HEK293 (cell line): ENCODE results near the gene NFXL1.

Experiments
- CTCF ChIA-PET: fragments of 350-600 bp; formaldehyde crosslinking; extraction: SDS; loops from one replicate; lab custom pipeline; 2021; ENCODE audit warnings: antibody characterized with exemption; lab: Yijun Ruan, JAX
- POLR2A ChIA-PET: fragments of 300-600 bp; formaldehyde crosslinking; extraction: SDS; loops from one replicate; lab custom pipeline; 2020; ENCODE audit warnings: antibody characterized with exemption, inconsistent platforms; lab: Yijun Ruan, JAX
- H3K27ac ChIP-seq: fragments of 200-500 bp; sonication (Bioruptor generic); 2 replicates; pipeline ENCODE4 v1.5.1; 2014; ENCODE audit warnings: low read depth, low read length, control low read depth, inconsistent platforms; ENCODE audit errors: extremely low read depth
- H3K36me3 ChIP-seq, 2 experiments: fragments of 200-500 bp in 1 of 2; sonication (Bioruptor generic) in 1 of 2; 1 replicate in 1 of 2; 2 replicates in 1 of 2; pipeline ENCODE4 v1.5.1; 2014 to 2017; ENCODE audit warnings: inconsistent platforms in 2 of 2, low read length in 2 of 2; ENCODE audit not compliant: control insufficient read depth in 2 of 2, insufficient read depth in 1 of 2
- H3K4me1 ChIP-seq: fragments of 200-500 bp; sonication (Bioruptor generic); 2 replicates; pipeline ENCODE4 v1.5.1; 2014; ENCODE audit warnings: mild to moderate bottlenecking, low read length, inconsistent platforms; ENCODE audit not compliant: control insufficient read depth, insufficient read depth
- H3K4me3 ChIP-seq: 2 replicates; pipeline ENCODE4 v1.5.1; 2011; ENCODE audit warnings: low read depth, mild to moderate bottlenecking, control low read depth, low read length, moderate library complexity
- H3K9me3 ChIP-seq: fragments of 200-500 bp; sonication (Bioruptor generic); 2 replicates; pipeline ENCODE4 v1.5.1; 2014; ENCODE audit warnings: low read depth, low read length, inconsistent platforms; ENCODE audit not compliant: control insufficient read depth, insufficient read depth
- KLF10 ChIP-seq: fragments of 450-650 bp; IDR thresholded peaks from 2 replicates; pipeline ENCODE4 v1.5.1; 2018; ENCODE audit warnings: missing biosample characterization, mild to moderate bottlenecking, missing genetic modification characterization
- ZBTB20 ChIP-seq: fragments of 450-650 bp; formaldehyde crosslinking; IDR thresholded peaks from 2 replicates; pipeline ENCODE4 v1.5.1; 2016; ENCODE audit warnings: missing biosample characterization, missing genetic modification characterization
- ZFP37 ChIP-seq: fragments of 450-650 bp; formaldehyde crosslinking; IDR thresholded peaks from 2 replicates; pipeline ENCODE4 v1.5.1; 2016; ENCODE audit warnings: missing biosample characterization, missing genetic modification characterization
- ZNF10 ChIP-seq: fragments of 450-650 bp; formaldehyde crosslinking; IDR thresholded peaks from 2 replicates; pipeline ENCODE4 v1.5.1; 2017; ENCODE audit warnings: missing biosample characterization, missing genetic modification characterization
- ZNF121 ChIP-seq: fragments of 450-650 bp; formaldehyde crosslinking; IDR thresholded peaks from 2 replicates; pipeline ENCODE4 v1.5.1; 2016; ENCODE audit warnings: missing biosample characterization, missing genetic modification characterization
- ZNF521 ChIP-seq: fragments of 450-650 bp; formaldehyde crosslinking; IDR thresholded peaks from 2 replicates; pipeline ENCODE4 v1.5.1; 2017; ENCODE audit warnings: missing biosample characterization, mild to moderate bottlenecking, missing genetic modification characterization
- ZNF560 ChIP-seq: fragments of 450-650 bp; formaldehyde crosslinking; IDR thresholded peaks from 2 replicates; pipeline ENCODE4 v1.5.1; 2017; ENCODE audit warnings: missing biosample characterization, missing genetic modification characterization, borderline replicate concordance
- ZNF610 ChIP-seq: fragments of 450-650 bp; formaldehyde crosslinking; IDR thresholded peaks from 2 replicates; pipeline ENCODE4 v1.5.1; 2016; ENCODE audit warnings: missing biosample characterization, missing genetic modification characterization, borderline replicate concordance
- ZNF658 ChIP-seq: fragments of 450-650 bp; formaldehyde crosslinking; IDR thresholded peaks from 2 replicates; pipeline ENCODE4; 2016; ENCODE audit warnings: missing biosample characterization, missing genetic modification characterization
- ZNF677 ChIP-seq: fragments of 450-650 bp; IDR thresholded peaks from 2 replicates; pipeline ENCODE4 v1.5.0; 2018; ENCODE audit warnings: missing biosample characterization, mild to moderate bottlenecking, missing genetic modification characterization, moderate library complexity
- TF ChIP-seq, protein P1 (sequence below): fragments of 450-650 bp; formaldehyde crosslinking; IDR thresholded peaks from 2 replicates; pipeline ENCODE4 v1.5.1; 2016; ENCODE audit warnings: missing biosample characterization, missing genetic modification characterization
- TF ChIP-seq, protein P2 (sequence below): fragments of 450-650 bp; formaldehyde crosslinking; IDR thresholded peaks from 2 replicates; pipeline ENCODE4 v1.5.1; 2016; ENCODE audit warnings: missing biosample characterization, missing genetic modification characterization
- TF ChIP-seq, protein P3 (sequence below): fragments of 450-650 bp; formaldehyde crosslinking; IDR thresholded peaks from 2 replicates; pipeline ENCODE4 v1.5.1; 2016; ENCODE audit warnings: missing biosample characterization, missing genetic modification characterization, low read depth
- TF ChIP-seq, protein P4 (sequence below): fragments of 450-650 bp; formaldehyde crosslinking; IDR thresholded peaks from 2 replicates; pipeline ENCODE4 v1.5.1; 2016; ENCODE audit warnings: missing biosample characterization, missing genetic modification characterization, low read depth

NFXL1 gene

DNA sequence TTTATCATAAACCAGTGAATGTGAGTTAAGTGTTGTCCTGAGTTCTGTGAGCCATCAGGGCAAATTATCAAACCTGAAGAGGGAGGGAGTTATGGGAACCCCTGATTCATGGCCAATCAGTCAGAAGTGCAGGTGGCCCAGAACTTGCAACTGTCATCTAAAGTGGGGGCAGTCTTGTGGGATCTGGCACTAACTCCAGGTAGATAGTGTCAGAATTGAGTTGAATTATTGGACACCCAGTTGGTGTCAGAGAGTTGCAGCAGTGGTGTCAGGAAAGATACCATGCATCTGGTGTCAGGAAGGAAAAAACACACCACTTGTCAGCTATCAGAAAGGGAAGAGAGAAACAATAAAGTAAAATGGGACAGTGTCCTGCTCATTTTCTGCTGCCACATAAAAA lies 84.9 kb downstream of the NFXL1 start:
- ChIA-PET CTCF (interaction anchor here (0.6 to 0.7 kb wide), 3 partner anchors 35 to 221 kb away, joined by 3 to 4 read pairs (median 3); no protein-coding TSS in a partner anchor), POLR2A (interaction anchor here (0.6 kb wide), 1 partner anchor 34 kb away, joined by 3 read pairs; no protein-coding TSS in a partner anchor)

DNA sequence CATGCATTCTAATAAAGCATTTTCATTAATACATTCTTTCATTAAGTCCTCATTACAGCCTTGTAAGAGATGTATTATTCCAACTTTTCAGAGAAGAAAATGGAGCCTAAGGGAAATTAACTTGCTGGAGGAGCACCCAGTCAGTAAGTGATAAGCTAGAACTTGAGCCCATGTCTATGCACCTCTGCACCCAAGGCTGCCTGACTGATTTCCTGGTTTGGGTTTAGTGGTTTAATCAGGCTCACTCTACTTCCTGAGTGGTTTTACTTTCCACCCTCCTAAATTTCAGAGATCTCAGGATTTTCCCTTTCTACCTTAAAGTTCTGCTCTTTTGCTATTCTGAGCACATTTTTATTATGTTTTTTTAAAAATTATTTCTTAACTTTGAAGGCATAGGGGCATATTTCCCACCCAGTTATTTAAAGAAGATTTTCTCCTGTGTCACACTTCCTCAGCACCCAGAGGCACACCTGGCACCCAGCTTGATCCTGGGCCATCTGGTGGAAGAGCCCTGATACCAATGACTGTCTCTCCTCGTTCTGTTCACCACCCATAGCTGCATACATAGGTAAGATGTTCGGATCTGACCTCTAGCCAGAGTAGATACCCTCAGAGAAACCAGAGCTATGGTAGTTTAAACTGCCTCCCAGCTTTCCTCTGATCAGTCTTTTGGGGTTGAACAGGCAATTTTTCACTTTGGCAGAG lies 86.9 kb downstream of the NFXL1 start:
- TF ChIP-seq ZNF677 (tag by site-specific recombination) (no peak), ZNF560 (no peak), ZFP37 (tag by site-specific recombination) (no peak), KLF10 (tag by site-specific recombination) (no peak), ZBTB20 (tag by site-specific recombination) (no peak), ZNF610 (tag by site-specific recombination) (no peak), ZNF658 (tag by site-specific recombination) (no peak), ZNF10 (tag by site-specific recombination) (no peak), ZNF521 (tag by site-specific recombination) (no peak)
- TF ChIP-seq, protein P1, sequence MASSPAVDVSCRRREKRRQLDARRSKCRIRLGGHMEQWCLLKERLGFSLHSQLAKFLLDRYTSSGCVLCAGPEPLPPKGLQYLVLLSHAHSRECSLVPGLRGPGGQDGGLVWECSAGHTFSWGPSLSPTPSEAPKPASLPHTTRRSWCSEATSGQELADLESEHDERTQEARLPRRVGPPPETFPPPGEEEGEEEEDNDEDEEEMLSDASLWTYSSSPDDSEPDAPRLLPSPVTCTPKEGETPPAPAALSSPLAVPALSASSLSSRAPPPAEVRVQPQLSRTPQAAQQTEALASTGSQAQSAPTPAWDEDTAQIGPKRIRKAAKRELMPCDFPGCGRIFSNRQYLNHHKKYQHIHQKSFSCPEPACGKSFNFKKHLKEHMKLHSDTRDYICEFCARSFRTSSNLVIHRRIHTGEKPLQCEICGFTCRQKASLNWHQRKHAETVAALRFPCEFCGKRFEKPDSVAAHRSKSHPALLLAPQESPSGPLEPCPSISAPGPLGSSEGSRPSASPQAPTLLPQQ (tag by site-specific recombination): no peak
- TF ChIP-seq, protein P2, sequence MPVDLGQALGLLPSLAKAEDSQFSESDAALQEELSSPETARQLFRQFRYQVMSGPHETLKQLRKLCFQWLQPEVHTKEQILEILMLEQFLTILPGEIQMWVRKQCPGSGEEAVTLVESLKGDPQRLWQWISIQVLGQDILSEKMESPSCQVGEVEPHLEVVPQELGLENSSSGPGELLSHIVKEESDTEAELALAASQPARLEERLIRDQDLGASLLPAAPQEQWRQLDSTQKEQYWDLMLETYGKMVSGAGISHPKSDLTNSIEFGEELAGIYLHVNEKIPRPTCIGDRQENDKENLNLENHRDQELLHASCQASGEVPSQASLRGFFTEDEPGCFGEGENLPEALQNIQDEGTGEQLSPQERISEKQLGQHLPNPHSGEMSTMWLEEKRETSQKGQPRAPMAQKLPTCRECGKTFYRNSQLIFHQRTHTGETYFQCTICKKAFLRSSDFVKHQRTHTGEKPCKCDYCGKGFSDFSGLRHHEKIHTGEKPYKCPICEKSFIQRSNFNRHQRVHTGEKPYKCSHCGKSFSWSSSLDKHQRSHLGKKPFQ (tag by site-specific recombination): no peak
- TF ChIP-seq, protein P3, sequence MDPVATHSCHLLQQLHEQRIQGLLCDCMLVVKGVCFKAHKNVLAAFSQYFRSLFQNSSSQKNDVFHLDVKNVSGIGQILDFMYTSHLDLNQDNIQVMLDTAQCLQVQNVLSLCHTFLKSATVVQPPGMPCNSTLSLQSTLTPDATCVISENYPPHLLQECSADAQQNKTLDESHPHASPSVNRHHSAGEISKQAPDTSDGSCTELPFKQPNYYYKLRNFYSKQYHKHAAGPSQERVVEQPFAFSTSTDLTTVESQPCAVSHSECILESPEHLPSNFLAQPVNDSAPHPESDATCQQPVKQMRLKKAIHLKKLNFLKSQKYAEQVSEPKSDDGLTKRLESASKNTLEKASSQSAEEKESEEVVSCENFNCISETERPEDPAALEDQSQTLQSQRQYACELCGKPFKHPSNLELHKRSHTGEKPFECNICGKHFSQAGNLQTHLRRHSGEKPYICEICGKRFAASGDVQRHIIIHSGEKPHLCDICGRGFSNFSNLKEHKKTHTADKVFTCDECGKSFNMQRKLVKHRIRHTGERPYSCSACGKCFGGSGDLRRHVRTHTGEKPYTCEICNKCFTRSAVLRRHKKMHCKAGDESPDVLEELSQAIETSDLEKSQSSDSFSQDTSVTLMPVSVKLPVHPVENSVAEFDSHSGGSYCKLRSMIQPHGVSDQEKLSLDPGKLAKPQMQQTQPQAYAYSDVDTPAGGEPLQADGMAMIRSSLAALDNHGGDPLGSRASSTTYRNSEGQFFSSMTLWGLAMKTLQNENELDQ (tag by site-specific recombination): no peak
- Histone ChIP-seq H3K4me3 (no peak overlapping the region), H3K4me1 (no peaks in the 10 kb centered on the region), H3K27ac (no peak overlapping the region), H3K36me3 (no peaks in the 10 kb centered on the region), H3K9me3 (no peaks in the 10 kb centered on the region)
- POLR2A ChIA-PET: no interaction called here
- CTCF ChIA-PET: interaction anchor here (1.0 to 1.4 kb wide), 2 partner anchors 9 kb away, joined by 3 to 4 read pairs; no protein-coding TSS in a partner anchor

More for the DNA sequence above, 84.9 kb downstream of the NFXL1 start:
- TF ChIP-seq, protein P4, sequence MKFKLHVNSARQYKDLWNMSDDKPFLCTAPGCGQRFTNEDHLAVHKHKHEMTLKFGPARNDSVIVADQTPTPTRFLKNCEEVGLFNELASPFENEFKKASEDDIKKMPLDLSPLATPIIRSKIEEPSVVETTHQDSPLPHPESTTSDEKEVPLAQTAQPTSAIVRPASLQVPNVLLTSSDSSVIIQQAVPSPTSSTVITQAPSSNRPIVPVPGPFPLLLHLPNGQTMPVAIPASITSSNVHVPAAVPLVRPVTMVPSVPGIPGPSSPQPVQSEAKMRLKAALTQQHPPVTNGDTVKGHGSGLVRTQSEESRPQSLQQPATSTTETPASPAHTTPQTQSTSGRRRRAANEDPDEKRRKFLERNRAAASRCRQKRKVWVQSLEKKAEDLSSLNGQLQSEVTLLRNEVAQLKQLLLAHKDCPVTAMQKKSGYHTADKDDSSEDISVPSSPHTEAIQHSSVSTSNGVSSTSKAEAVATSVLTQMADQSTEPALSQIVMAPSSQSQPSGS (tag by site-specific recombination): no peak
- TF ChIP-seq ZNF121 (tag by site-specific recombination) (no peak), ZNF677 (tag by site-specific recombination) (no peak)
- TF ChIP-seq, all 188 proteins: peak for 0
- H3K4me1 ChIP-seq: no peaks in the 10 kb centered on the region
- H3K27ac ChIP-seq: no peak overlapping the region
- no peaks in the 10 kb centered on the region for H3K9me3 ChIP-seq
- H3K36me3 ChIP-seq: no peaks in the 10 kb centered on the region
- H3K4me3 ChIP-seq: no peak overlapping the region
